NCI-H526 (cell line): ENCODE data around the gene PDE7B.

Source experiments
- DNase-seq, 2 experiments: peaks; one replicate each; lab custom pipeline; 2025; lab: John Stamatoyannopoulos, UW

The PDE7B gene

DNA sequence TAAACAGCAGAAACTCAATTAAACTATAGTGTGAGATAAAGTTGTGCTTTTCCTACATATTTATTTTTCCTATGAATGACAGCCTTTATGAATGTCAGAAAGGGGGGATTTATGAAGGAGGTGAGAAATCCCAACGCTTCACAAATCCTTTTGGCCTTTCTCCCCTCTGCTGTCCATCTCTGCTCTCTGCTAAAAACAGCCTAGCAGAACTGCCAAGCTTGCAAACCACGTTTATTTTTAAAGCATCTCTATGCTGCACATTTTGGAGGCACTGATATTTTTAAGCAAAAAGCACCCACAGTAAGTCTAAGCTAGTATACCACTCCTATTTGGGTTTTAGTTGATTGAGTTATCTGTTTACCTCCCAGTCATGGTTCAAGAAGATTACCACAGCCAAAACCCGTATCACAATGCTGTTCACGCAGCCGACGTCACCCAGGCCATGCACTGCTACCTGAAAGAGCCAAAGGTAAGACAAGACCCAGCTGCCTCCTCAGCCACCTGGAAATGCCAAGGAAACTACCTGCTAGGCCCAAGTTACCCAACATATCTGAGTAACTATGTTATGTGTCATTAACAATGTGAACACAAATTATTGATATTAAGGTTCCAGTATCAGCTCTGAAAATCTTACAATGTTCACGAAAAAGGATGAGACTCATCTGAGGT is 302.3 kb downstream of the PDE7B start:
- no peak for DNase-seq

DNA sequence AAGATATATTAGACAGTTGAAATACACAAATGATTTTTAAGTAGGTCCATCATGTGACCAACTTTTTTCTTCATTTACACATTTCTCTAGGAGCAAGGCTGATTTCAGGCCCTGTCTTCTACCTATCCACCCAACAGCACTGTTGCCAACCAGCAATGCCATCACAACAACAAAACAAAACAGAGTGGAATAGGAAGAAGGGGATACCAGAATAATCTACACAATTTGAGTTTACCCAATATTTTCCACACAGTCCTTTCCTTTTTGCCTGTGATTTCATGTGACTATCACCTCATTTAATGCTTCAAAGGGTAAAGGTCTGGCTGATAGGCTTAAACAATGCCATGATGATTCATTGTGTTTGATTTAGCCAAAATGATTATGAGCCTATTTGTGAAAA is 303.7 kb downstream of the PDE7B start:
- DNase-seq = no peak

DNA sequence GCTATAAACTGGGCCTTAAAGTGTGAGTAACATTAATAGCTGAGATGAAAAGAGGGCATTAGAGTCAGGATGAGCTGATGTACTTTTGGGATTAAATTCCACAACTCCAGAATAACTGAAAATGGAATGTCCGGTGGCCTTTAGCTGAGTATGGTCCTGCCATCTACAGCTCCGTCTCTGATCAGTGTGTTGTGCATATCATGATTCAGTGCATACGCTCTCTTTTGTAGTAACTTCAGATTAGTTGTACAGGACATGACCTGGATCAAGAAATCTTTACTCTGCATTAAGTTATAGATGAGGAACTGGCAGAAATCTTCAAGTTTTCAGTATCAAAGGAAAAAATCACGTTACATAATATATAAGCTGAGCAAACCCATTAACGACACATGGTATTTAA is 306.2 kb downstream of the PDE7B start:
- DNase-seq = no peak

DNA sequence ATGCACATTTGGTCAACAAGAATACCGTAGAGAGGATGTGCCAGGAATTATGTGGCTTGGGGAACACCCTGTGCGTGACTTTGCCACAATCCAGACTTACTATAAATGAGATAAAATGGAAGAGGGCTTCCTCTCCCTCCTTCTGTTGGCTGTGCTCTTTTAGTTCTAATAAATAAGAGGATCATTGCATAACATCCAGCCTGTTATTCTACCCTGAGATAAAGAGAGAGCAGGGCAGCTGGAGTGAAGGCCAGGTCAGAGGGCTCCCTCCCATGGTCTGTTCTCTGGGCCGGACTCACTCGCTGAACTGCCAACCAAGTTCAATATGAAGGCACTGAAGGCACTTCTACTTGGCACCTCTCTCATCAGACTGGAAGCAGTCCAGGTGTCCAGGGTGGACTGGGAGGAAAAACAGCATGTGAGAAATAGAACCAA is 306.9 kb downstream of the PDE7B start:
- DNase-seq = no peak

DNA sequence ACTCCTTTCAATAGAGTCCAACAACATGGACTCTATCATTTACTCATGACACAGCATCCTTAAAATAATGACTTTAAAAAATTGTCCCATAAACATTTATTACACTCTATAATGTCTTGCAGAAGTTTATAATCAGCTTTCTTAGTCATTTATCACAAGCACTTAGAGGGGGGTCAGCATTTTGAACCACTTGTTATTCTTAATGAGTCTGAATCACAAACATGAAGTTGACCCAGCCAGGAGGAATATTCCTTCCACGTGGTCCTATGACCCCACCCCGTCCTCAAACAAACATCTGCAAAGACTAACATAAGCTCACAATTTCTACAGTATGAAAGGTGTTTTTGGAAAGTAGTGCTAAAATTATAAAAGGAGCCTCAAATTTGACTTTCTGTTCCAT is 307.5 kb downstream of the PDE7B start:
- DNase-seq = no peak

DNA sequence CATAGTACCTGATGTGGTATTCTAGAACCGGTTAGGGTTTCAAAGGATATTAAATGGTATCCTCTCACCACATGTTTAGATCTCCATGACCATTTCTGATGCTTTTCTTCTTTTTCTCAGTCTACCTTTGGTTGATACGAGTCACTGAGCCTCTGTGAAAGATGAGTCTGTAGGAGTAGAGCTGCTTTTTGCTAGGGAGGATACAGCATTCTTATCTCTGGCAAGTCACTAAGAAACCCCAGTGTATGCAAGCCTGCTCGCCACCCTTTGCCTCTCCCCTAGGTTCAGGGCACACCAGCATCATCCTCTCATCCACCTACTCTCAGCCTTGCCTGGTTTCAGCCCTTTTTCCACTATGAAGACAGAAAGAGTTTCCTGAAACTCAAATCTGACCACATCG is 308.7 kb downstream of the PDE7B start:
- DNase-seq = no peak

DNA sequence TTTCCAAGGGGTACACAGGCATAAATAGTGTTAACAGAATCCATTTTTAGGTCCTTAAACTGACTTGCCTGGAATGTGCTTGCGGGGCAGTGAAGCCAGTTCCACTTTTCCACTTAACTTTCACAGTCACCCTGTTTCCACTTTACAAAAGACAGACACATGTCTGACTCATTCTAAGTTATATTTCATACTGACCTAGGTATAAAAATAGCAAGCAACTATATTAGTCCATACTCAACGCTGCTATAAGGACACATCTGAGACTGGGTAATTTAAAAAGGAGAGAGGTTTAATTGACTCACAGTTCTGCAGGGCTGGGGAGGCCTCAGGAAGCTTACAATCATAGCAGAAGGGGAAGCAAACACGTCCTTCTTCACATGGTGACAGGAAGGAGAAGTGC is 310.4 kb downstream of the PDE7B start:
- DNase-seq = no peak

DNA sequence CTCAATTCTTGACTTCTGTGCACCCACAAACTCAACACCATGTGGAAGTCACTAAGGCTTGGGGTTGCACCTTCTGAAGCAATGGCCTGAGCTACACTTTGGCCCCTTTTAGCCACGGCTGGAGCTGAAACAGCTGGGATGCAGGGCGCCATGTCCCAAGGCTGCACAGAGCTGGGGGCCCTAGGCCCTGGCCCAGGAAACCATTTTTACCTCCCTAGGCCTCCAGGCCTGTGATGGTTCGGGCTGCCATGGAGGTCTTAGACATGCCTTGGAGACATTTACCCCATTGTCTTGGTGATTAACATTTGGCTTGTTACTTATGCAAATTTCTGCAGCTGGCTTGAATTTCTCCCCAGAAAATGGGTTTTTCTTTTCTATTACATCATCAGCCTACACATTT is 311.8 kb downstream of the PDE7B start:
- no peak for DNase-seq

DNA sequence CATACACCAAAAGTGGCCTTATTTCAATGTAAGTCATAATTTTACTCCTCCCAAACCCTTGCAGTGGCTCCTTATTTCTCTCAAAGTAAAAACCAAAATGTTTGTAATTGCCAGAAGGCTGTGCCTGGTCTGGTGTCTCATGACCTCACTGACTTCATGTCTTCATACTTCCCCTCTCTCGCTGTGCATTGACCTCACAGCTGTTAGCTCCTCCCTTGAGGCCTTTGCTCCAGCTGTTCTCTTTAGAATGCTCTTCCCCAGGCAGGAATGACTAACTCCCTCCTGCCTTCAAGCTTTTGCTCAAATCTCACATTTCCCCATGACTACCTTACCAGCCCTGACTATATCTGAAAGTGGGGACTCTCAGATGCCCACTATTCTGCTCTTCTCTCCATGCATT is 315.3 kb downstream of the PDE7B start:
- no peak for DNase-seq

DNA sequence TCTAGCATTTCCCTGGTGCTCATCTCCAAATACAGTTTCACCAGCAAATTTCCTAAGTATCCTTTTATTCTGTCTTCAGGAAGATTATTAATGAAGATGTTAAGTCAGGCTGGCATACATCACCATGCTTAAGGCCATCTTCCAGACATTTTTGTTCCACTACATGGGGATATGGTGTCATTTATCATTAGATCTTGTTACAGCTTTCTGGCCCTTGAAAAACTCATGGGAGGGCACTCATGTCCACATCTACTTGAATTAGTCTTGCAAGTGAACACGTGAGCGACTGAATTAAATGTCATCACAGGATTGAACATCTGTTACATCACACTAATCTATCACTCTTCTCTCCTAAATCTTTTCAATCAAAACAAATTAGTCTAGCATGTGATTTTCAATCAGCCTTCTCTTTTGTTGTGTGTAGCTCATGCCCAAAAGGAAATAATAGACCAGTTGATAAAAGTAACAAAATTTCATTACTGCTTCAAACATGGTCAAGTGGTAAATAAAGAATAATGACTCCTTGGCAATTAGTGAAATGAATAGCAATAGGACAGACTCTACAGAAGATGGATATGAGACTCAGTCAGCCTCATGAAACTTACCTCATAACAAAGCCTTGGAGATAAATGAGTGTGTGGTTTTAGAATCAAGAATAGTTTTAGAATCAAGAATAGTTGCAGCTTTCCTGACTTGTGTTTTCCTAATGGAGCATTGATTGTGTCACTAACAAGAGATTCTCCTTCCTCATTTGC is 318.1 kb downstream of the PDE7B start:
- no peak for DNase-seq

DNA sequence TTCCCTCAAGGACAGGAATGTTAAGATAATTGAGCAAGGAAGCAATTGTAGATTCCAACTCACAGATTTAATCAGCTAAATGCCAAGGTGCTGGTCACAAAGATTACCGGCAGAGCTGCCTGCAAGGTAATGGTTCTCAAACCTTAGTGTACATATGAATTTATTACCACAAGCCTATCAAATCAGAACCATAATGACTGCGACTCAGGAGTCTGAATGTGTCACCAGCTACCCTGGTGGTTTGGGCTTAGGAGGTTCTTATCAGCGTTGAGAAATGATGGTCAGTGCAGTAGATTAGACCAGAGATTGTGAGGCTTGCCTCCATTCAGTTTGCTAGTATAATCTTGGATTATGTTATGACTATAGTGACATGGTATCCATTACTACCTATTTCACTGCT is 319.7 kb downstream of the PDE7B start:
- no peak for DNase-seq

DNA sequence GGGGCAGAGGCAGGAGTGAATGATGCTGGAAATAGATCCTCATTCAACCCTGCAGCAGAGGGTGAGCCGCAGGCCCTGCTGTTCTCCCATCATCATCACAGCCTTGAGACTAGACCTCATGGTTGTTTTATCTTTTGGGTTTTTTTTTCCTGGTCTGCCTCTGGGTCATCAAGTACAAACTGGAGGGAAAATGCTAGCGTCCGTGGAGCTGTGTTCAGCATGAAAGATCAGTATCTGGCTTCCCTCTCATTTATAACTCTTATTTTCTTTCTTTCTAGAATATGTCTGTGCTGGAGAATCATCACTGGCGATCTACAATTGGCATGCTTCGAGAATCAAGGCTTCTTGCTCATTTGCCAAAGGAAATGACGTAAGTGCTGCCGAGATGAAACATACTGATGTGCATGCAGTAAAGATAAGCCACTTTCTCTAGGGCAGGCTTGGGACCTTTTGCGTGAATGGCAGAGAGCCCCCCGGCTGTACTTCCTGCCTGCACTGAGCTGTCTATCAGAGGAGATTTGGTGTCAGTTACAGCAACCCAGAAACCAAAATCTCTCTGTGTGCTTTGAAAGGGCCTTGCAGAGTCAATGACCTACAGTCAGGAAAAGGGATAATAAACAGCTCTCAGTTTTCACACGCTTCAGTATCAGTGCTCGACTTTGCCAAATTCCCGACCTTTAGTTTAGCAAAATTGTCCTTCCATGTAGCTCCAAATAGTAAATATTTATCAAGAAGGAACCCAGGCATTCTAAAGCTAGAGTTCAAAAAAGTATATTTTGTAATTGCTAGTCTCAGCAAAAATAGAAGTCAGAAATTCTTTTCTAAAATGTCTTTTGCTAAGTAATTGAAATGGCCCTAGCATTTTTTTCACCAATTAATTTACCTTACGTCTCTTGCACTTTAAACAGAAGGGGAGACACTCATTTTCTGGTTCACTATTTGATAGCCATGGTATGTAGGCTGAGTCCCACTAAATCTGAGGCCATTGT is 322.3 kb downstream of the PDE7B start:
- no peak for DNase-seq

DNA sequence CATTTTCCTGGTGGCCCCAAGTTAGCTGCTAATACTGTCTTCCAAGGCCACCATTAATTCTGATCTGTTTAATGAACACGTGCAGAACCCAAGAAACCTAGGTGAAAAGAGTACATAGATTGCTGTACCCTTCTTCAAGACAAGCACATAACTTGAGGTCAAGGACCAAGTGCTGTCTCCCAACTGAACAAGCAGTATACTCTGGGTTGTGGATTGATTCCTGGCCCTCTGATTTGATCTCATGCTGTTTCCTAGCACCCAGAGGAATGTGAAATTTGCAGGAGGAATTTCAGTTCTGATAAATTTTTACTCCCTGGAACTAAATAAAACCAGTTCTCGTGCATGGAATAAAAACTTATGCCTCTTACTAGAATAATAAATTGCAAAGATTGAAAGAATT is 323.0 kb downstream of the PDE7B start:
- DNase-seq = no peak

DNA sequence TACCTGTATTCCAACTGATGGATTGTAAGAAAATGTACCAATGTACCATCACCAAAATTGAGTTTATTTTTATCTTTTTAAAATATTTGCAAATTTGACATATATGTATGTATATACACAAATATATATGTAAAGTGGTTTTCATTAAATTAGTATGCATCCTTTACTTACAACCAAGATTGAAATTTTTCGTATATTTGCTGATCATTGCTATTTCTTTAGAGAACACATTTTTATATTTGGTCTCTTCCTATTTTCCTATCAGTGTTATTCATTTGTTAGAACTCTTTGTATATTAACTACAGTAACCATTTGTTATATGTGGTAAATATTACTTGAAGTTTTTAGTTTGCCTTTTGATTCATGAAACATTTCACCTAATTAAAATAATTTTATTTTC is 324.4 kb downstream of the PDE7B start:
- DNase-seq = no peak

DNA sequence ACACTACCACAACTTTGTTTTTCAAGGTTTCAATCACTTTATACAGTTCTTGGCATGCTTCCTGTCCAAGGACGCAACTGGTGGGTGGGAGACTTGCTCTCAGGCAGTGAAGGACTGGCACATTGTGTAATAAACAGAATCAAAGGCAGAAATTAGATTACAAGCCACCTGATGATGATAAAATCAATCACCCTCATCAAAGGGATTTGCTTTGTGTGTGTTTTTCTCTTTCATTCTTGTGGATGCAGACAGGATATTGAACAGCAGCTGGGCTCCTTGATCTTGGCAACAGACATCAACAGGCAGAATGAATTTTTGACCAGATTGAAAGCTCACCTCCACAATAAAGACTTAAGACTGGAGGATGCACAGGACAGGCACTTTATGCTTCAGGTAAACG is 327.2 kb downstream of the PDE7B start:
- no peak for DNase-seq

DNA sequence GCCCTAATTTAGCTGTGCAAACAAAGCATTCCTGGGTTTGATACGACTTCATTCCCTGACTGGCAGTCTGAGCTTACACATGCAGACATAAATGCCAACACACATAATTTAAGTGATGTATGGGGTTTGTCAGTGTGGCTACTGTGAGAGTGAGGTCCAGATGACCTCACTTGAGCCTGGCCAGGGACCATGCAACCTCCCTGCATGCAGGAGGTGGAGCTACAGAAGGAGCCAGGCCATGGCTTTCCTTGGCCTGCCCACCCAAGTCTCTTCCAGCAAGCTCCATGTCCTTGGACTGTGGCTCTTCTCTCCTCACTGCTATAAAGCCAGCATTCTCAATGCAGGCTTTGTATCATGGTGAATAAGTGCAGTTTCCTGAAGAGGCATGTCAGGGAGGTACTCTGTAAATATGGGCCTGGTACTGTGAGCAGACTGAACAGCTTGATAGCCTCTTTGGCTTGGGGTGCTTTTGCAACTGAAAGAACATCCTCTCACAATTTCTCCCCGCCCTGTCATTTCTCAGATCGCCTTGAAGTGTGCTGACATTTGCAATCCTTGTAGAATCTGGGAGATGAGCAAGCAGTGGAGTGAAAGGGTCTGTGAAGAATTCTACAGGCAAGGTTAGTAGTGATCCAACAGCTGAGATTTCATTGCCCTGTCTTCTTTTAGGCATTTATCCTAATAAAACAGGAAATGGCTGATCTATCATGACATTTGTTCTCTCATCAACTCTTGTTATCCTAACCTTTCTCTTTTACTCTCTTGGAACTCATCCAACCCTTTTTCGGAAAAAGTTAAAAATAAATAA is 329.4 kb downstream of the PDE7B start:
- no peak for DNase-seq

DNA sequence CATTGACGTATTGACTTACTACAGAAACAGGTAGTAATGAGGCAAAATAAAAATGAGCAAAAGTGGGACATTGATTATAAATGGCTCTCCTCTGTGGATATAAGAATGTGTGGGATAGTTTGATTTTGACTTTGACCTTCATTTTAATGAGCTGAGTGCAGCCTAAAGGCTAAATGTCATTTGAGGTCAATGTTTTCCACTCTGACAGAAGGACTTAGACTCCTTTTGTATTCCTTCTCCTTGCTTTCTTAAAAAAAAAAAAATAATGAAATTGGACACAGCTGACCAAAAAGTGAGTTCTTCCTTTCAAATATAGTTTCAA is 330.0 kb downstream of the PDE7B start:
- no peak for DNase-seq

DNA sequence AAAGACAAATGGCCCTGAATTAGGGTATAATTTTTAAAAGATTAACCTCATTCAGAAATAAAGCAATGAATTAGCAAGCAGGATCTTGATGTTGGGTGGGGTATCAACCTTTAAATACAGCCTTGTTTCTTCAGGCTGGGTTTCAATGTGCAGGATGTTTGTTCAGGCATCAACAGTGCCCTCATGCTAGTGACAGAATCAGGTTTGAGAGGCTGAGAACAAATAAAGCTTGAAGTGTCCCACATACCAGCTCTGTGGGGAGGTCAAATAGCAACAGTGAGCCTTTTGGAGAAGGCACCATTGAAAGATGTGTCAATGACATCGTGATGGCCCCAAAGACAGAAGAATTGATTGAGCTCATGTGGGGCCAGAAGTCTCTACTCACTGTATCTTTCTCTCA is 330.4 kb downstream of the PDE7B start:
- DNase-seq = no peak

DNA sequence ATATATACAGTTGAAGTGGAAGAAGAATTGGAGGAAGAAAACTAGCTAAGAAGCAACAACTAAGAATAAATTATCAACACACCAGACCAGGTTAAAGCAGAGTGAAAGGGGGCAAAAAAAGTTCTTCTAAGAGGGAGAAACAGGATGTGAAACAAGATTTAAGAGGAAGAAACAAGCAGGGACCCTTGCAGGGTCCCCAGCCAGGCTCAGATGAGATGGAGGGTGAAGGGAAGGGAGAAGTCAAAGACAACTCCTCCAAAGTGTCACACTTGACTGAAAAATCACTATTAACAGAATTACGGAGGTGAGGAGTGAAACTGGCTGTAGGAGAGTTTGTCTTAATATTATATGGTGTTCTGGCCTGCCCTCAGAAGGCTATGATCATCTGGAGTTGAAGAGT is 333.2 kb downstream of the PDE7B start:
- no peak for DNase-seq

DNA sequence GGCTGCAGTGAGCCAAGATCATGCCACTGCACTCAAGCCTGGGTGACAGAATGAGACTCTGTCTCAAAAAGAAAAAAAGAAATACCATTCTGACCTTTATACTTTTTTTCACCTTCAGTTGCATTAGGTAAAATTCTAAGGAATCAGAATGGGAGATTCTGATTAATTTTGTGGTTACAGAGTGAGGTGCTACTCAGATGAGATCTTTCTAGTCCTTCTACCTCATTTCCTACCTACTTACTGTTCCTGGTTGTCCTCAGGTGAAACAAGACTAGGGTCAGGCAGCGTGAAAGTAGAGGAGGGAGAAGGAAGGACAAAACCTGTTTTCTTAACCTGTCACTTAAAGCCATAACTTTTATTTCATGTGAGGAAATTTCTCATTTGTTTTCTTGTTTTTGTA is 334.9 kb downstream of the PDE7B start:
- no peak for DNase-seq

DNA sequence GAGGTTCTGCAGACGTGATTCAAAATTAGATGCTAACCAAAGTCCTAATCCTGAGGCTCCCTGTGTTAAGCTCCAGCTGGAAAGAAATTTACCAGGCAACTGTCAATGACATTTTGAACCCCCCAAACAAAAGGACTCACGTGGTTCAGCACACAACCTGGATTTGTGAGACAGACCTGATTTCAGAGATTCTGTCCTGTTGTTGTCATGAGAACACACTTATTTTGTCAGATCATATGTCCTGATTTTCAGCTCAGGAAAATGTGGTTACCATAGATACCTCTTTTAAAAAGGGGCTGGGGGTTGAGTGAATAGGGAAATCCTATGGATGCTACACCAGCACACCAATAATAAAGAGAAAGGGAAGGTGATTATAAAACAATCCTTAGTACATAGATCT is 337.0 kb downstream of the PDE7B start:
- no peak for DNase-seq

DNA sequence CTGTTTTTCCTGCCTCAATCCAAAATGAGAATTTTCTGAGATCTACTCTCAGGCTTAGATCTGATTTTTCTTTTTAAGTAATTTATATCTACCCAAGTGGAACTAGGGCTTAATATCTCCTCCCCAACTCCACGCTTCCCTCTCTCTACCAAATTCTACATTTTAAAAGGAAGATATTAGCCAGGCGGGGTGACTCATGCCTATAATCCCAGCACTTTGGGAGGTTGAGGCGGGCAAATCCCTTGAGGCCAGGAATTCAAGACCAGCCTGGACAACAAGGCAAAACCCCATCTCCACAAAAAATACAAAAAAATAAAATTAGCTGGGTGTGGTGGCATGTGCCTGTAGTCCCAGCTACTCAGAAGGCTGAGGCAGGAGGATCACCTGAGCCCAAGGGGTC is 337.6 kb downstream of the PDE7B start:
- no peak for DNase-seq
